Stomach smooth muscle (tissue), 2 donors: ENCODE measurements around the gene HNRNPA3.
"Not testable (repeated sequence)": the region's sequence is repeated elsewhere in the genome, so short reads cannot be mapped to it uniquely, and the experiment has no call there.

ENCODE experiments used
- H3K27ac ChIP-seq: one replicate; pipeline ENCODE4 v1.7.0; 2013; ENCODE audit warnings: mild to moderate bottlenecking, low read length, inconsistent platforms
- H3K27me3 ChIP-seq, 2 donors: one replicate each; pipeline ENCODE4 v1.7.0; 2013; ENCODE audit warnings: low read length in 2 of 2; ENCODE audit not compliant: insufficient read depth in 2 of 2, control insufficient read depth in 1 of 2
- H3K36me3 ChIP-seq, 2 donors: one replicate each; pipeline ENCODE4 v1.7.0; 2013; ENCODE audit warnings: low read length in 2 of 2; ENCODE audit not compliant: control insufficient read depth in 2 of 2, insufficient read depth in 2 of 2
- H3K4me1 ChIP-seq: one replicate; pipeline ENCODE4 v1.7.0; 2013; ENCODE audit warnings: low read length; ENCODE audit not compliant: control insufficient read depth, insufficient read depth
- H3K4me3 ChIP-seq, 2 donors: one replicate each; pipeline ENCODE4 v1.7.0; 2013; ENCODE audit warnings: low read length in 2 of 2
- H3K9ac ChIP-seq, 2 donors: one replicate each; pipeline ENCODE4 v1.7.0; 2013; ENCODE audit warnings: low read length in 2 of 2, mild to moderate bottlenecking in 1 of 2
- H3K9me3 ChIP-seq, 2 donors: one replicate each; pipeline ENCODE4 v1.7.0; 2013; ENCODE audit warnings: low read length in 2 of 2; ENCODE audit not compliant: control insufficient read depth in 2 of 2
- donor health status: healthy.
- donor health status: Pancreatic carcinoma.

The HNRNPA3 gene

DNA sequence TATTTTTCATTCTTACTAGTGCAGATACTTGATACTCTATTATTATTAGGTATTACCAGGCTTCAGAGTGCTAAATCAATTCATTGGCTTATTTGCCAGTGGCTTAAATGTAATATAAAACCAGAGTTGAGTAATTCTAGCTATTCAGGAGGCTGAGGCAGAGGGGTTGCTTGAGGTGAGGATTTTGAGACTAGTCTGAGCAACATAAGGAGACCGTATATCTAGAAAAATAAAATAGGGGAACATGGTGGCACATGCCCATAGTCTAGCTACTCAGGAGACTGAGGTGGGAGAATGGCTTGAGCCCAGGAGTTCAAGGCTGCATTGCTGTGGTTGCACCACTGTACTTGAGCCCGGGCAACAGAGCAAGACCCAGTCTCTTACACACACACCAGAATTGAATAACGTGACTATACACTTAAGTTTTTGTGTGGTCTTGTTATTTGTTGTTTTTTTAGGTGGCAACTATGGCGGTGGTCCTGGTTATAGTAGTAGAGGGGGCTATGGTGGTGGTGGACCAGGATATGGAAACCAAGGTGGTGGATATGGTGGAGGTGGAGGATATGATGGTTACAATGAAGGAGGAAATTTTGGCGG lies 4.8 kb downstream of the HNRNPA3 start:
- Histone ChIP-seq H3K27me3 (no peaks in the 10 kb centered on the region), H3K9me3 (no peaks in the 10 kb centered on the region), H3K27ac (no peak overlapping the region), H3K4me1 (peaks cover 6% of the 10 kb centered on the region), H3K36me3 (peaks cover 40 to 42% of the 10 kb centered on the region in 2 donors), H3K9ac (no peak overlapping the region), H3K4me3 (no peak overlapping the region)

DNA sequence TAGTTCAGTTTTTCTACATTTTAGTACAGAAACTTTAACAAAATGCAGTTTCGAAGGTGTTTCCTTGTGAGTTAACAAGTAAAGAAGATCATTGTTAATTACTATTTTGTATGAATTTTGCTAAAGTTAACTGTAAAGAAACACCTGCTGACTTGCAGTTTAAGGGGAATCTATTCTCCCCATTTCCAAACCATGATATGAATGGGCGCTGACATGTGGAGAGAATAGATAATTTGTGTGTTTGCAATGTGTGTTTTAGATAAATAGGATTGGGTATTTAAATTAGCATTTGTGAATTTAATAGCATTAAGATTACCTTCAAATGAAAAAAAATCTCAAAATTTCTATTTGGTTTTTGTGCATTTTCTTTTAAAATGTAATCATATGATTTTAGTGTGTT lies 7.2 kb downstream of the HNRNPA3 start:
- H3K36me3 ChIP-seq = peaks cover 47 to 49% of the 10 kb centered on the region in 2 donors
- not testable (repeated sequence) for H3K9me3 ChIP-seq, H3K27ac ChIP-seq, H3K9ac ChIP-seq, H3K4me3 ChIP-seq, H3K4me1 ChIP-seq, H3K27me3 ChIP-seq

DNA sequence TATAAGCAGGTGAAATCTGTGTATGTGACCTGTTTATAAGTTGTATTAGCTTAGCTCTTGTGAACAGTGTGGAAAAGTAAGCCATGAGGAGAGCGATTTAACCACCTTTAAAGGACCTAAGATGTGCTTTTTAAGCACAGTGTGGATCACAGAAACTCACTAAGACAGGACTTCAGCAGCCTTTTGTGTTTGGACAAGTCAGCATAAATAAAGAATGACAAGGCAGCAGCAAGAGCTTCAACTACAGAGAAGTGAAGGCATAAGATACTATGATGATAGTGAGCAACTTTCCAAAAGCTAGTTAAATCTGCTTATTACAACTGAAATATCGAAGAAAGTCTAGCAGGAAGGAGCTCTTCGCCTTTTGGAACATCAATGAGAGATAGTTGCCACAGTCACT lies 8.9 kb downstream of the HNRNPA3 start:
- no peak overlapping the region for H3K4me3 ChIP-seq
- no peak overlapping the region for H3K27ac ChIP-seq
- H3K9ac ChIP-seq = no peak overlapping the region
- H3K36me3 ChIP-seq = peaks cover 39 to 45% of the 10 kb centered on the region in 2 donors
- no peaks in the 10 kb centered on the region for H3K4me1 ChIP-seq
- H3K27me3 ChIP-seq = no peaks in the 10 kb centered on the region
- no peaks in the 10 kb centered on the region for H3K9me3 ChIP-seq

DNA sequence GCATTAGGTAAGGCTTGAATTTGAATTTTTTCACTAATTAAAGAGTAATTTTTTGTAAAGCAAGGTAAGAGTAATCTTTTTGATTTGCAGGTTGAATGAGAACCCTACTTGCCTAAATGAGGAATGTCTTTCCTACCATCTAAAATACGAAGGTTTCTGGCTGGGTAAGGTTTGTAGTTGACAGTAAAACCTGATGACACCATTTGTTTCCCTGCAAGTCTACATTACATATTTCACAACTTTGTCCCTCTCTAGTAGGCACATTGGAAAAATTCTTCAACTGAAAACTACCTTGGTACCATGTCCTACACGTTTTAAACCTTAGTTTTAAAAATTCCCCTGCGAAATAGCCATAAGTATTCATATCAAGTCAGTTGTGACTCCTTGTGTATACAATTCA lies 9.4 kb downstream of the HNRNPA3 start:
- Histone ChIP-seq H3K4me3 (no peak overlapping the region), H3K27me3 (no peaks in the 10 kb centered on the region), H3K9ac (no peak overlapping the region), H3K27ac (no peak overlapping the region), H3K36me3 (peaks cover 37 to 42% of the 10 kb centered on the region in 2 donors), H3K9me3 (no peaks in the 10 kb centered on the region), H3K4me1 (no peaks in the 10 kb centered on the region)

DNA sequence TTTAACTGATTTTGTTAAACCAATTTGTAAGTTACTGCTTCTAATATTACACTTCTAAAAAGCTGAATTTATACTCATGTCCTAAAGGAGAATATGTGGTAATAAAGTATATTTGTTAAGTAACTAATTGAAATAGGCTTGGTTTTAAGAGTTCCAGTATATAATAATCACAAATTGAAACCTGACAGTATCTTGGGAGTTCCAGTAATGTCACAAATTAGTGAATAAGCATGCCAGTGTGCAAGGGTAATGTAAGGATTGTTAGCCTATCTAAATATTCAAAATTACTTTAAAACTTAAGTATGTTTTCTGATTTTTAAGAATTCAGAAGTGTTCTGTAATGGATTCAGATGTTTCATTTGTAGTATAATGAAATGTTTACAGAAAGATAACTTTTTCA lies 10.8 kb downstream of the HNRNPA3 start:
- H3K9me3 ChIP-seq, H3K4me3 ChIP-seq, H3K4me1 ChIP-seq, H3K9ac ChIP-seq, H3K27ac ChIP-seq, H3K27me3 ChIP-seq: not testable (repeated sequence)
- H3K36me3 ChIP-seq = peaks cover 25 to 34% of the 10 kb centered on the region in 2 donors

- no peaks in the 10 kb centered on the region for H3K4me1 ChIP-seq
- H3K4me3 ChIP-seq = no peak overlapping the region
- H3K27ac ChIP-seq = no peak overlapping the region
- no peaks in the 10 kb centered on the region for H3K9me3 ChIP-seq
- H3K27me3 ChIP-seq = no peaks in the 10 kb centered on the region
- H3K36me3 ChIP-seq = peaks cover 27 to 30% of the 10 kb centered on the region in 2 donors
- H3K9ac ChIP-seq = no peak overlapping the region
Observed at GRCh38 chr2:177225965-177226360, 13.4 kb downstream of the HNRNPA3 start.

- H3K4me3 ChIP-seq = no peak overlapping the region
- no peak overlapping the region for H3K27ac ChIP-seq
- H3K9me3 ChIP-seq = no peaks in the 10 kb centered on the region
- H3K4me1 ChIP-seq = no peaks in the 10 kb centered on the region
- H3K36me3 ChIP-seq = peaks cover 30 to 43% of the 10 kb centered on the region in 2 donors
- H3K27me3 ChIP-seq = no peaks in the 10 kb centered on the region
- H3K9ac ChIP-seq = no peak overlapping the region
Observed at GRCh38 chr2:177229442-177230242, 17.0 kb downstream of the HNRNPA3 start.

GRCh38 chr2:177231270-177231669 lies 18.7 kb downstream of the HNRNPA3 start:
- Histone ChIP-seq H3K27ac (no peak overlapping the region), H3K36me3 (peaks cover 32 to 43% of the 10 kb centered on the region in 2 donors), H3K4me1 (peaks cover 6% of the 10 kb centered on the region), H3K27me3 (no peaks in the 10 kb centered on the region), H3K9me3 (no peaks in the 10 kb centered on the region), H3K4me3 (no peak overlapping the region), H3K9ac (no peak overlapping the region)

DNA sequence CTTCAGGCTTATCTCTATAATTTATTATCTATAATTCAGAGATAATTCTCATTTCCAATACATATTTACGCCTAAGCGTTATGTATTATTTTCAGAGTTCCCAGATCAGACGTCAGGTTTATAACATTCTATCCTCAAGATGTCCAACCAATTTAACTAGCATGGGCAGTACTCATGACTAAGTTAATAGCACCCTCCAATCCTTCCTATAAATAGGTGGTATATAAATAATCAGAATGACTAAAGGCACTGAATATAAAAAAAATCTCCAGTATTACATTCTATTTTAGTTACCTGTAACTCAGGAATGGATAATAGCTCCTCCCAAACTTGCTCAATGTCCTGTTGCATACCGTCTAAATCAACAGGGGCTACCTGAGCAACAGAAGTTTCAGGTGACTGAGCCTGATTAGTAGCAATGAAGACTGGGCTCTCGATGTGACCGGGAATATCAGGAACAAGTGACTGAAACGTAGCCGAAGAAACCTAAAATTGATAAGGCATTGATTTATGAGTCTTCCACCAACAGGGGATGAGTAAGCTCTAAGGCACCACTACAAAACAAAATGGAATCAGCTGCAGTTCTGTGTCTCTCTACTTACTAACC lies 19.6 kb downstream of the HNRNPA3 start:
- no peaks in the 10 kb centered on the region for H3K27me3 ChIP-seq
- H3K9me3 ChIP-seq = no peaks in the 10 kb centered on the region
- H3K9ac ChIP-seq = no peak overlapping the region
- H3K27ac ChIP-seq = no peak overlapping the region
- H3K36me3 ChIP-seq = peaks cover 32 to 43% of the 10 kb centered on the region in 2 donors
- H3K4me1 ChIP-seq = peaks cover 6% of the 10 kb centered on the region
- H3K4me3 ChIP-seq = no peak overlapping the region

GRCh38 chr2:177234267-177234666 lies 21.7 kb downstream of the HNRNPA3 start:
- peaks cover 10% of the 10 kb centered on the region for H3K4me1 ChIP-seq
- no peak overlapping the region for H3K4me3 ChIP-seq
- H3K36me3 ChIP-seq = peaks cover 31 to 35% of the 10 kb centered on the region in 2 donors
- H3K27me3 ChIP-seq = no peaks in the 10 kb centered on the region
- H3K9me3 ChIP-seq = no peaks in the 10 kb centered on the region
- H3K9ac ChIP-seq = no peak overlapping the region
- H3K27ac ChIP-seq = no peak overlapping the region
